Ureter (tissue), 1 donor: ENCODE results near the gene TRAPPC8. TPM values are rescaled to one million over a fixed set of nuclear protein-coding genes. Genes with fewer than 3 reads are reported as not detected.

Experiments
- DNase-seq: peaks from one replicate; pipeline ENCODE4 v3.0.0-alpha.2; 2020; ENCODE audit warnings: low spot score
- total RNA-seq: library from RNA; stranded (reverse); gene quantifications from one replicate; pipeline ENCODE4 v1.2.4, GENCODE V29; 2023
- donor health status: DM: yes; HTN: yes; CAD: no.

Gene TRAPPC8
- total RNA-seq, 1 donor from 2014 or later = 75.5 TPM

GRCh38 chr18:31795747-31796146 lies 147.2 kb downstream of the TRAPPC8 start:
- no peak for DNase-seq

DNA sequence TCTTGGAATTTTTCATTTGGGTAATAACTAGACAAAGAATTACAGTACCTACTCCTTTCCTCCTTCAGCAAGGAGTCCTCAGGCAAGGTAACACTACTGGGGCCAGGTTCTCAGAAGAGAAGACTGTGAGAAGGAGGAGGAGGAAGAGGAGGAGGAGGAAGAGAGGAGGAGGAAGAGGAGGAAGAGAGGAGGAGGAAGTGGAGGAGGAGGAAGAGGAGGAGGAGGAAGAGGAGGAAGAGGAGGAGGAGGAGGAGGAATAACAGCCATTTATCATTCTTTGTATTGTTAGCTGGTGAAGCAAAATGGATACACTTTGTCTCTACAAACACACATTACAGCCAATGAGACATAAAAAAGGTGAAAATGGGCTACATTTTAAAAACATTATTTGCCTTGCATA lies 149.4 kb downstream of the TRAPPC8 start:
- no peak for DNase-seq

DNA sequence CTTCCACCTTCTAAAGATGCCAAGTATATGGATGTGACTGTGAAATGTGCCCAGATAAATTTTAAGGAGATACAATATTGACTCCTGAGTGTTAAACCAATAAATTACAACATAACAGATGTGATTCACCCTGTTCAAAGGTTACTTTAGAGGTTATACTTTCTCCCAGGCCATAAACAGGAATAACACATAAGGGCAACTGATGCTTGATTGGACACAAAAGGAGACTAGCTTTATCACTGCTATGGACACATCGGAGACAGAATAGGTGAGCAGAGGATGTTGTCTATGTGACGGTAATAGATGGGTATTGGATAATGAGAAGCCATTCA lies 150.4 kb downstream of the TRAPPC8 start:
- no peak for DNase-seq

DNA sequence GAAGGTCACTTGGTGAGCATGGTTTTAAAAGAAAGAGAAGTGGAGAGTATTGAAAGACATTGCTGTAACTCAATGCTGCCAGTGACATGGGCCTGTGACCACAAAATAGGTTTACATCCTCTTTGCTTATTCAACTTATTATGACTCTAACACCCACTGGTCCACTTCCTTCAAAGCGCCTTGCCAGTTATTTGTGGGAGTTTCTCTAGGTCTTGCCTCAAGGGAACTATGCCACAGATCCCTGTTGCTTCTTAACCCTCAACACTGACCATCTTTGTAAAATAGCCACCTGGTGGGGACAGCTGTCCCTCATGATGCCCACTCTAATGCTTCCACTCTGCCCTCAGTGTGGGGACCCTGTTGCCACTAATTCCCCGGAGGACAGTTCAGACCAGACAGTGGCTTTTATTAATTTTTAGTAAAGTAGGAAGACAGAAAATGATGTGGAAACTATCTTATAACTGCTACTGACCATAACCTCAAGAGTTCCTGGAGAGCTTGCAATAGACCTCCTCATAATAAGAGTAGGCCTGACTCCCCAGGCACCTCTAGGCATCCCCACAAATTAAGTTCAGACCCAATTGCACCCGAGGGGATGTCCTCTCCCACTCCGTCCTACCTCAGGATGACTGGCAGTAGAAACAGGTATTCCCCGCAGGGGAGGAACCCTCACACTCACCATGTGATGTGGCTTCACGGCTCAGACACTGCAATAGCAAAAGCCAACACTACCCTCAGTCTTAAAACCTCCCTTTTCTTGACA lies 150.9 kb downstream of the TRAPPC8 start:
- no peak for DNase-seq

GRCh38 chr18:31789409-31789808 lies 153.5 kb downstream of the TRAPPC8 start:
- no peak for DNase-seq

DNA sequence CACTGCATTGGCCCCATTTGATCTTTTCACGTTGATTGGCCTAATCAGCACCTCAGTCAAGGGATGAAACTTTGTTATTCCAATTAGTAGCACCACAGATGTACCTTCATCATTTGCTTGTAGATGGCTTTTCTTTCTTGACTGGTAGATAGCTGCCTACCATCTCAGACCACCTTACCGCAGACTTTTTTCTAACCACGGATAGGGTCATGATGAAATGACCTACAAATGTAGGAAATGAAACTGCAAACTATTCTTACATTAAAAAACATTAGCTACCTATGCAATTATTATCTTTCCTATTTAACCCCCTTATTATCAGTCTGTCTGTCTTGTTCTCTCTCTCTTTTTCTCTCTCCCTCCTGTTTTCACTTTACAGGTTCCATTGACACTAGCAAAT lies 159.9 kb downstream of the TRAPPC8 start:
- no peak for DNase-seq

Other genes starting within 250 kb of the TRAPPC8 start
- gene SLC25A52, start 182.2 kb downstream of the TRAPPC8 start, total RNA-seq = 0.78 TPM
- 9.2 TPM for gene RNF125, start 75.7 kb upstream of the TRAPPC8 start, total RNA-seq
- gene RNF138, start 148.7 kb upstream of the TRAPPC8 start, total RNA-seq = 19.3 TPM
- gene MEP1B, start 246.9 kb upstream of the TRAPPC8 start, total RNA-seq = not detected